ENCODE results near the gene NCBP3.
A peak's percentile ranks its signal among the peaks of the same experiment; 100 is the strongest.

The NCBP3 gene

GRCh38 chr17:3893720-3894116 lies 47.7 kb upstream of the NCBP3 start:
- no peak overlapping the region for H2AK5ac ChIP-seq (ENCODE audit: low read length)
- H2BK120ac ChIP-seq (ENCODE audit: insufficient read depth, low read length, poor library complexity), result no peak overlapping the region
- no peak overlapping the region for H3K23ac ChIP-seq (ENCODE audit: low read length)
- H3K9me3 ChIP-seq (ENCODE audit: insufficient read depth, low read depth, low read length), result peaks cover 3% of the 10 kb centered on the region
- H3K79me1 ChIP-seq (ENCODE audit: low read length), result peaks cover 2% of the 10 kb centered on the region
- H2AFZ ChIP-seq (ENCODE audit: insufficient read depth, low read length, poor library complexity), result peak overlapping the region; percentile 76
- no peak overlapping the region for H3K27ac ChIP-seq (ENCODE audit: low read depth, low read length)
- no peak overlapping the region for H2BK5ac ChIP-seq (ENCODE audit: low read depth, low read length, poor library complexity)
- H4K12ac ChIP-seq (ENCODE audit: low read depth, low read length), result no peak overlapping the region
- H3K18ac ChIP-seq (ENCODE audit: low read length), result no peak overlapping the region
- H3K27me3 ChIP-seq (ENCODE audit: insufficient read depth, low read length), result peaks cover 16% of the 10 kb centered on the region
- H3K14ac ChIP-seq (ENCODE audit: low read length), result no peak overlapping the region
- no peak overlapping the region for H3K4ac ChIP-seq (ENCODE audit: low read depth, low read length)
- no peak for DNase-seq
- peak overlapping the region; percentile 45 for H4K91ac ChIP-seq (ENCODE audit: low read depth, low read length)
- peaks cover 4 to 14% of the 10 kb centered on the region in 2 experiments for H3K4me1 ChIP-seq (ENCODE audit: control insufficient read depth in 1 of 2, insufficient read depth in 2 of 2, low read length in 2 of 2)
- H3K4me2 ChIP-seq (ENCODE audit: low read length), result peak overlapping the region; percentile 80
- no peaks in the 10 kb centered on the region for H3K79me2 ChIP-seq (ENCODE audit: control insufficient read depth, insufficient read depth, low read length, poor library complexity)
- no peak overlapping the region for H4K8ac ChIP-seq (ENCODE audit: low read depth, low read length)
- H3K9ac ChIP-seq (ENCODE audit: low read length), result no peak overlapping the region
- no CpG with 5 or more reads among the region's 7 CpGs for WGBS (ENCODE audit: extremely low coverage, insufficient coverage, insufficient read length)
- no peak overlapping the region for H2BK12ac ChIP-seq (ENCODE audit: low read length)
- H3K36me3 ChIP-seq (ENCODE audit: control insufficient read depth in 1 of 2, insufficient read depth in 2 of 2, low read length in 2 of 2), result no peaks in the 10 kb centered on the region
- H3K4me3 ChIP-seq (ENCODE audit: low read depth, low read length), result no peak overlapping the region

DNA sequence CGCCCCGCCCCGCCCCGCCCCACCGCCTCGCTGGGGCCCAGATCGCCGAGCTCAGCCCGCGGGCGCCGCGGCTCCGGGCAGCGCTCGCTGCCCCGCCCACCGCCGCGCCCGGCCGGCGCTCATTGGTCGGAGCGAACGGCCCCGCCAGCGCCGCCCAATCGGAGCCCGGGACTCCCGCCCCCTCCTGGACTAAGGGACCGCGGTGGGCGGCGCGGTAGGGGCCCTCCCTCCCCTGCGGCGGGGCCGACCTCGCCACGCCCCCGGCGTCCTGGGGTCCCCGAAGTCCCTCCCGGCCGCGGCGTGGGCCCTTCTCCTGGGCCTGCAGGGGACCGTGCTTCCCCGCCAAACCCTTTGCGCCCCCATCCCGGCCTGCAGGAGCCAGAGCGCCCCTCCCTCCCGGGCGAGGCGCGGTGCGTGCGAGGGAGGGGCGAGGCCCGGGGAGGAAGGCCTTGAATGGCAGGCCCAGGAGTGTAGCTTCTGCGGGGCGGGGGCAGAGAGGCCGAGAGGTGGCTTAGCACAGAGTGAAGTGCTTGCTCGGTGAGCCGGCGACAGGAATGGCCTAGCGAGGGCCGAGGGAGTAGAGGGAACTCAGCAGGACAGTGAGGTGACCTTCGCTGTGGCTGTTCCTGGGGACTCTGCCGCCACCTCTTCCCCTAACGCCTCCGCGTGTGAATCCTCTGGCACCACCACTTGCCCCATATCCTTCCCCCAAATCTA lies 47.1 kb upstream of the NCBP3 start, which contains the start of gene CAMKK1:
CAMKK1 (minus strand) TSS at position 51 of the 717 bp plus-strand sequence. CDS start 7,366 bp downstream, outside the sequence.
- Histone ChIP-seq H4K8ac (ENCODE audit: low read depth, low read length) (peak within 1 kb of the TSS; percentile 69), H4K91ac (ENCODE audit: low read depth, low read length) (peak within 1 kb of the TSS; percentile 45), H3K18ac (ENCODE audit: low read length) (peak within 1 kb of the TSS; percentile 67), H3K4me3 (ENCODE audit: low read depth, low read length) (peak within 1 kb of the TSS; percentile 74), H3K9me3 (ENCODE audit: insufficient read depth, low read depth, low read length) (peaks cover 5% of the 10 kb centered on the region), H3K79me2 (ENCODE audit: control insufficient read depth, insufficient read depth, low read length, poor library complexity) (no peaks in the 10 kb centered on the region), H3K4me2 (ENCODE audit: low read length) (peak within 1 kb of the TSS; percentile 92), H4K12ac (ENCODE audit: low read depth, low read length) (peak within 1 kb of the TSS; percentile 32), H2BK120ac (ENCODE audit: insufficient read depth, low read length, poor library complexity) (peak within 1 kb of the TSS; percentile 59), H2AFZ (ENCODE audit: insufficient read depth, low read length, poor library complexity) (peak within 1 kb of the TSS; percentile 76), H2BK5ac (ENCODE audit: low read depth, low read length, poor library complexity) (peak within 1 kb of the TSS; percentile 48), H2BK12ac (ENCODE audit: low read length) (peak within 1 kb of the TSS; percentile 29), H3K9ac (ENCODE audit: low read length) (no peak within 1 kb of the TSS), H3K27ac (ENCODE audit: low read depth, low read length) (no peak within 1 kb of the TSS), H3K4me1 (ENCODE audit: control insufficient read depth in 1 of 2, insufficient read depth in 2 of 2, low read length in 2 of 2) (peaks cover 4 to 14% of the 10 kb centered on the region in 2 experiments), H3K4ac (ENCODE audit: low read depth, low read length) (peak within 1 kb of the TSS; percentile 25), H3K23ac (ENCODE audit: low read length) (no peak within 1 kb of the TSS), H3K36me3 (ENCODE audit: control insufficient read depth in 1 of 2, insufficient read depth in 2 of 2, low read length in 2 of 2) (no peaks in the 10 kb centered on the region), H3K14ac (ENCODE audit: low read length) (peak within 1 kb of the TSS; percentile 54), H3K79me1 (ENCODE audit: low read length) (peaks cover 2% of the 10 kb centered on the region), H2AK5ac (ENCODE audit: low read length) (no peak within 1 kb of the TSS), H3K27me3 (ENCODE audit: insufficient read depth, low read length) (peaks cover 16% of the 10 kb centered on the region)
- WGBS (ENCODE audit: extremely low coverage, insufficient coverage, insufficient read length), result no CpG with 5 or more reads among the region's 75 CpGs
- peak; percentile 84 to 92 for DNase-seq

- DNase-seq, result peak; percentile 44 to 62
- peaks cover 16% of the 10 kb centered on the region for H3K27me3 ChIP-seq (ENCODE audit: insufficient read depth, low read length)
- peaks cover 4 to 14% of the 10 kb centered on the region in 2 experiments for H3K4me1 ChIP-seq (ENCODE audit: control insufficient read depth in 1 of 2, insufficient read depth in 2 of 2, low read length in 2 of 2)
- no peak overlapping the region for H2AK5ac ChIP-seq (ENCODE audit: low read length)
- no peak overlapping the region for H3K18ac ChIP-seq (ENCODE audit: low read length)
- peak overlapping the region; percentile 56 for H2AFZ ChIP-seq (ENCODE audit: insufficient read depth, low read length, poor library complexity)
- H3K79me2 ChIP-seq (ENCODE audit: control insufficient read depth, insufficient read depth, low read length, poor library complexity), result no peaks in the 10 kb centered on the region
- H3K23ac ChIP-seq (ENCODE audit: low read length), result no peak overlapping the region
- H2BK12ac ChIP-seq (ENCODE audit: low read length), result no peak overlapping the region
- no CpG with 5 or more reads among the region's 96 CpGs for WGBS (ENCODE audit: extremely low coverage, insufficient coverage, insufficient read length)
- no peak overlapping the region for H4K91ac ChIP-seq (ENCODE audit: low read depth, low read length)
- H2BK120ac ChIP-seq (ENCODE audit: insufficient read depth, low read length, poor library complexity), result no peak overlapping the region
- H4K12ac ChIP-seq (ENCODE audit: low read depth, low read length), result no peak overlapping the region
- H3K79me1 ChIP-seq (ENCODE audit: low read length), result peaks cover 2% of the 10 kb centered on the region
- peak overlapping the region; percentile 65 for H3K4me3 ChIP-seq (ENCODE audit: low read depth, low read length)
- H2BK5ac ChIP-seq (ENCODE audit: low read depth, low read length, poor library complexity), result no peak overlapping the region
- H3K4ac ChIP-seq (ENCODE audit: low read depth, low read length), result no peak overlapping the region
- H3K27ac ChIP-seq (ENCODE audit: low read depth, low read length), result no peak overlapping the region
- no peak overlapping the region for H3K9ac ChIP-seq (ENCODE audit: low read length)
- no peaks in the 10 kb centered on the region for H3K36me3 ChIP-seq (ENCODE audit: control insufficient read depth in 1 of 2, insufficient read depth in 2 of 2, low read length in 2 of 2)
- H3K9me3 ChIP-seq (ENCODE audit: insufficient read depth, low read depth, low read length), result peaks cover 5% of the 10 kb centered on the region
- H3K14ac ChIP-seq (ENCODE audit: low read length), result no peak overlapping the region
- H4K8ac ChIP-seq (ENCODE audit: low read depth, low read length), result no peak overlapping the region
- H3K4me2 ChIP-seq (ENCODE audit: low read length), result peak overlapping the region; percentile 92
Measured at GRCh38 chr17:3892095-3892998, 46.3 kb upstream of the NCBP3 start.

DNA sequence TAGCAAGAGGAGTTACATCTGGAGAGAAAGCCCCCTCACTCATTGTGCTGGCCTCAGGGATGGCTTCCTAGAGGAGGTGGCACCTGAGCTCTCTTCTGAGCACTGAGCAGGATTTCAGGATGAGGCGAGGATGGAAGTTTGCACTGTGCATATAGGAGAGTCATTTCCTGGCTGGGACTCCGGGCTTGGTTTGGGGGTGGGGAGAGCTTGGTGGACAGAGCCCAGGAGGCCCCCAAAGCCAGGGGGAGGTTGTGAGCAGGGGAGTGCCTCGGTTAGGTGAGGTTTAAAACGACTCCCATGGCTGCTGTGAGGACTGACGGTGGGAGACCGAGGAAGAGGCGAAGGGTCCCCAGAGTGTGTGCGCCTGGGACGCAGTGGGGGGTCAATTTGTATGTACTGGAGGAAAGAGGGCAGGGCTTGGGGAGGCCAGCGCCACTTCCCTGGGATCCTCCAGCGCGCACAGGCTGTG lies 45.6 kb upstream of the NCBP3 start:
- no peak overlapping the region for H3K14ac ChIP-seq (ENCODE audit: low read length)
- no peaks in the 10 kb centered on the region for H3K79me2 ChIP-seq (ENCODE audit: control insufficient read depth, insufficient read depth, low read length, poor library complexity)
- no peak overlapping the region for H2AK5ac ChIP-seq (ENCODE audit: low read length)
- H4K91ac ChIP-seq (ENCODE audit: low read depth, low read length), result no peak overlapping the region
- H3K4me2 ChIP-seq (ENCODE audit: low read length), result peak overlapping the region; percentile 92
- H3K9ac ChIP-seq (ENCODE audit: low read length), result no peak overlapping the region
- WGBS (ENCODE audit: extremely low coverage, insufficient coverage, insufficient read length), result no CpG with 5 or more reads among the region's 12 CpGs
- H3K4me1 ChIP-seq (ENCODE audit: control insufficient read depth in 1 of 2, insufficient read depth in 2 of 2, low read length in 2 of 2), result peaks cover 4 to 14% of the 10 kb centered on the region in 2 experiments
- H4K12ac ChIP-seq (ENCODE audit: low read depth, low read length), result no peak overlapping the region
- peaks cover 2% of the 10 kb centered on the region for H3K79me1 ChIP-seq (ENCODE audit: low read length)
- H3K4ac ChIP-seq (ENCODE audit: low read depth, low read length), result no peak overlapping the region
- no peak overlapping the region for H2BK120ac ChIP-seq (ENCODE audit: insufficient read depth, low read length, poor library complexity)
- H3K27me3 ChIP-seq (ENCODE audit: insufficient read depth, low read length), result peaks cover 16% of the 10 kb centered on the region
- no peak overlapping the region for H4K8ac ChIP-seq (ENCODE audit: low read depth, low read length)
- H2BK5ac ChIP-seq (ENCODE audit: low read depth, low read length, poor library complexity), result no peak overlapping the region
- H3K18ac ChIP-seq (ENCODE audit: low read length), result no peak overlapping the region
- no peak overlapping the region for H2AFZ ChIP-seq (ENCODE audit: insufficient read depth, low read length, poor library complexity)
- no peak overlapping the region for H3K23ac ChIP-seq (ENCODE audit: low read length)
- peaks cover 5% of the 10 kb centered on the region for H3K9me3 ChIP-seq (ENCODE audit: insufficient read depth, low read depth, low read length)
- H3K4me3 ChIP-seq (ENCODE audit: low read depth, low read length), result no peak overlapping the region
- no peak overlapping the region for H3K27ac ChIP-seq (ENCODE audit: low read depth, low read length)
- no peak for DNase-seq
- no peaks in the 10 kb centered on the region for H3K36me3 ChIP-seq (ENCODE audit: control insufficient read depth in 1 of 2, insufficient read depth in 2 of 2, low read length in 2 of 2)
- H2BK12ac ChIP-seq (ENCODE audit: low read length), result no peak overlapping the region
